GM12878 (cell line): ENCODE results near the gene ADGRL3. TPM values are rescaled to one million over a fixed set of nuclear protein-coding genes. Genes with fewer than 3 reads are reported as not detected.

Experiments
- ATAC-seq: fragments of 200-7000 bp; cut with Tn5 transposase; 3 replicates; pipeline ENCODE4 v1.9.1; 2020; ENCODE audit warnings: mild to moderate bottlenecking, moderate library complexity
- BruUV-seq: library from RNA; stranded (reverse); fragments of 400-500 nt; replicated peaks from 2 replicates; lab custom pipeline; 2021; lab: Mats Ljungman, UMichigan
- CTCF ChIA-PET: fragments of 300-600 bp; sonication (Branson Sonifier 250); formaldehyde crosslinking; extraction: SDS; loops from one replicate; lab custom pipeline; 2021; ENCODE audit warnings: inconsistent platforms; lab: Yijun Ruan, JAX
- POLR2A ChIA-PET: fragments of 350-600 bp; formaldehyde crosslinking; extraction: SDS; loops from one replicate; lab custom pipeline; 2021; ENCODE audit warnings: inconsistent platforms; lab: Charles Lee
- RAD21 ChIA-PET: fragments of 300-600 bp; sonication (Branson Sonifier 250); formaldehyde crosslinking; loops from one replicate; lab custom pipeline; 2023; ENCODE audit warnings: antibody characterized with exemption; ENCODE audit not compliant: unreplicated experiment; lab: Charles Lee
- SMC1A ChIA-PET: fragments of 300-600 bp; sonication (Branson Sonifier 250); formaldehyde crosslinking; loops from one replicate; lab custom pipeline; 2023; ENCODE audit not compliant: unreplicated experiment, uncharacterized antibody; lab: Charles Lee
- DNase-seq: peaks from one replicate; pipeline ENCODE4 v3.0.0-alpha.2; 2011; ENCODE audit warnings: low read depth, low spot score
- FAIRE-seq: peaks from 3 replicates; lab custom pipeline; 2011; peaks lifted over from hg19 to GRCh38; lab: Jason Lieb, UNC
- H2AFZ ChIP-seq: 2 replicates; pipeline ENCODE4 v1.6.0; 2011; ENCODE audit warnings: low read depth, low read length, control low read depth; ENCODE audit not compliant: control insufficient read depth
- H3K27ac ChIP-seq: 2 replicates; pipeline ENCODE4 v1.5.1; 2011; ENCODE audit warnings: control low read depth; ENCODE audit not compliant: control insufficient read depth, insufficient read depth
- H3K27me3 ChIP-seq, 2 experiments: replicated peaks in 1 of 2; 2 replicates each; pipeline versions ENCODE4 v1.6.0 to v1.6.1; 2011; ENCODE audit warnings: low read length in 1 of 2; ENCODE audit not compliant: control insufficient read depth in 2 of 2, insufficient read depth in 2 of 2
- H3K36me3 ChIP-seq, 2 experiments: 2 replicates each; pipeline ENCODE4 v1.5.1; 2011; ENCODE audit warnings: low read length in 1 of 2; ENCODE audit not compliant: control insufficient read depth in 2 of 2, insufficient read depth in 2 of 2
- H3K4me1 ChIP-seq: 2 replicates; pipeline ENCODE4 v1.6.1; 2011; ENCODE audit warnings: mild to moderate bottlenecking, low read length, moderate library complexity, mixed read lengths; ENCODE audit not compliant: control insufficient read depth, insufficient read depth
- H3K4me2 ChIP-seq: 2 replicates; pipeline ENCODE4 v1.6.0; 2011; ENCODE audit warnings: control low read depth; ENCODE audit not compliant: control insufficient read depth, insufficient read depth
- H3K4me3 ChIP-seq: fragments of 200-600 bp; sonication (generic); 2 replicates; pipeline ENCODE4 v1.5.1; 2016
- H3K79me2 ChIP-seq: 2 replicates; pipeline ENCODE4 v1.6.0; 2011; ENCODE audit warnings: low read length; ENCODE audit not compliant: control insufficient read depth, insufficient read depth
- H3K9ac ChIP-seq: 2 replicates; pipeline ENCODE4 v1.8.0; 2011; ENCODE audit warnings: low read length, control low read depth, mixed read lengths; ENCODE audit not compliant: control insufficient read depth, insufficient read depth
- H3K9me3 ChIP-seq: replicated peaks from 3 replicates; pipeline ENCODE4 v1.5.1; 2011; ENCODE audit warnings: mild to moderate bottlenecking, low read length; ENCODE audit not compliant: control insufficient read depth, insufficient read depth
- H4K20me1 ChIP-seq: 2 replicates; pipeline ENCODE4 v1.6.0; 2011; ENCODE audit not compliant: control insufficient read depth, insufficient read depth
- NFXL1 ChIP-seq: fragments of 450-650 bp; IDR thresholded peaks from 2 replicates; pipeline ENCODE4 v1.6.1; 2017; ENCODE audit warnings: antibody characterized with exemption, mild to moderate bottlenecking, borderline replicate concordance
- RAD21 ChIP-seq: IDR thresholded peaks from 2 replicates; pipeline ENCODE4 v1.6.1; 2011; ENCODE audit warnings: mild to moderate bottlenecking, low read depth, low read length, moderate library complexity; ENCODE audit not compliant: insufficient read depth
- SUZ12 ChIP-seq: fragments of 200-600 bp; sonication (generic); IDR thresholded peaks from one replicate; pipeline ENCODE4 v1.6.1; 2018; ENCODE audit warnings: antibody characterized with exemption, mild to moderate bottlenecking; ENCODE audit not compliant: unreplicated experiment
- TCF12 ChIP-seq: IDR thresholded peaks from 2 replicates; pipeline ENCODE4 v1.6.1; 2011; ENCODE audit warnings: low read depth, mild to moderate bottlenecking, low read length
- WGBS: methylation state at CpG from one replicate; pipeline ENCODE4 v1.1.6; 2016; ENCODE audit warnings: low lambda C conversion rate; ENCODE audit not compliant: insufficient replicate concordance, insufficient coverage; ENCODE audit errors: missing lambda C conversion rate; 5-methylcytosine and 5-hydroxymethylcytosine counted together
- in situ Hi-C: fragments of 300-500 bp; cut with MboI; formaldehyde crosslinking; loops from 9 replicates; pipeline ENCODE4 v1.14.3; 2018; ENCODE audit warnings: mixed read lengths
- intact Hi-C: fragments of 100-400 bp; cut with micrococcal nuclease; formaldehyde crosslinking; loops from one replicate; pipeline ENCODE4 v1.14.2; 2022; ENCODE audit not compliant: unreplicated experiment
- polyA plus RNA-seq, 11 experiments: library from polyadenylated mRNA; depleted of rRNA in 4 of 11; unstranded in 6 of 11; stranded (reverse) in 5 of 11; fragments of >200 nt; fragmentation: Nextera tagmentation in 4 of 11; fragmentation: Illumina TruSeq in 1 of 11; extraction: Ambion mirVana in 4 of 11; extraction: Trizol in 1 of 11; gene quantifications; 1 replicate in 1 of 11; 2 replicates in 10 of 11; pipeline versions ENCODE4 v1.2.1 to v1.2.3, GENCODE V29; 2011 to 2016; ENCODE audit warnings: inconsistent platforms in 2 of 11, missing spikeins in 2 of 11, low read depth in 1 of 11
- total RNA-seq, 4 experiments: library from RNA; depleted of rRNA in 3 of 4; stranded (reverse); fragments of >200 nt in 3 of 4; fragmentation: Illumina TruSeq in 1 of 4; extraction: Trizol in 1 of 4; gene quantifications; 2 replicates each; pipeline versions ENCODE4 v1.2.1 to v1.2.3, GENCODE V29; 2013 to 2021
- TF ChIP-seq, protein P1 (sequence below): fragments of 450-650 bp; IDR thresholded peaks from 2 replicates; pipeline ENCODE4 v1.6.1; 2016; ENCODE audit warnings: mild to moderate bottlenecking, moderate library complexity, borderline replicate concordance

Gene ADGRL3
- total and polyA plus RNA-seq, 10 of the 15 experiments (the other 5 are each of a cell fraction or from before 2014, with no cell fraction given), result 1.1 TPM; not detected in 9

DNA sequence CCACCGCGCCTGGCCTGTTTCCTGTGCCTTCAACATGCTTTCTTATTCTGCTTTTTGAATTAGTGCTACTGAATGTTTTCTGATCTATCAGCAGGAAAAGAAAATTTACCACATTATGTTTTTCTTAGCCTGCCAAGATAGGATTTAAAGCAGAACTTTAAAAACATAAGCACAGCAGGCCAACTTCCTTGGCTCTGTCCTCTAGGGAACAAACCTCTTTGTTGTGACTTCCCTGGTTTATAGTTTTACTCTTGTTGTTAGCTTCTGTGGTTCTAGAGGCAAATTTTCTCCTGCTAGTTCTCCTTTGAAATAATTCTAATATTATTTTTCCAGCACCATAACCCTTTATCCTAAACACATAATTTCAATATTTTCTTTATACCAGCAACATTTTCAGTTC, 605.1 kb downstream of the ADGRL3 start:
- DNase-seq, result no peak
- no peaks in the 10 kb centered on the region for H3K9me3 ChIP-seq
- POLR2A ChIA-PET, result no interaction called here
- in situ Hi-C loops, result no loop called here
- RAD21 ChIA-PET, result no interaction called here
- no peaks in the 10 kb centered on the region for H3K36me3 ChIP-seq
- intact Hi-C loops, result no loop called here
- no peak overlapping the region for H3K4me3 ChIP-seq
- H3K27ac ChIP-seq, result no peak overlapping the region
- BruUV-seq, result no TSS peak
- no peak overlapping the region for H2AFZ ChIP-seq
- CTCF ChIA-PET, result interaction anchor here (1.0 kb wide), 1 partner anchor 10 kb away, joined by 3 read pairs; no protein-coding TSS in a partner anchor
- H3K4me1 ChIP-seq, result no peaks in the 10 kb centered on the region
- no peaks in the 10 kb centered on the region for H3K27me3 ChIP-seq
- no peaks in the 10 kb centered on the region for H3K79me2 ChIP-seq
- no peak for ATAC-seq
- no peaks in the 10 kb centered on the region for H4K20me1 ChIP-seq
- no peak overlapping the region for H3K4me2 ChIP-seq
- TF ChIP-seq NFXL1, result no peak
- no peak for TF ChIP-seq SUZ12
- TF ChIP-seq TCF12, result no peak
- TF ChIP-seq RAD21, result no peak
- TF ChIP-seq, protein P1, sequence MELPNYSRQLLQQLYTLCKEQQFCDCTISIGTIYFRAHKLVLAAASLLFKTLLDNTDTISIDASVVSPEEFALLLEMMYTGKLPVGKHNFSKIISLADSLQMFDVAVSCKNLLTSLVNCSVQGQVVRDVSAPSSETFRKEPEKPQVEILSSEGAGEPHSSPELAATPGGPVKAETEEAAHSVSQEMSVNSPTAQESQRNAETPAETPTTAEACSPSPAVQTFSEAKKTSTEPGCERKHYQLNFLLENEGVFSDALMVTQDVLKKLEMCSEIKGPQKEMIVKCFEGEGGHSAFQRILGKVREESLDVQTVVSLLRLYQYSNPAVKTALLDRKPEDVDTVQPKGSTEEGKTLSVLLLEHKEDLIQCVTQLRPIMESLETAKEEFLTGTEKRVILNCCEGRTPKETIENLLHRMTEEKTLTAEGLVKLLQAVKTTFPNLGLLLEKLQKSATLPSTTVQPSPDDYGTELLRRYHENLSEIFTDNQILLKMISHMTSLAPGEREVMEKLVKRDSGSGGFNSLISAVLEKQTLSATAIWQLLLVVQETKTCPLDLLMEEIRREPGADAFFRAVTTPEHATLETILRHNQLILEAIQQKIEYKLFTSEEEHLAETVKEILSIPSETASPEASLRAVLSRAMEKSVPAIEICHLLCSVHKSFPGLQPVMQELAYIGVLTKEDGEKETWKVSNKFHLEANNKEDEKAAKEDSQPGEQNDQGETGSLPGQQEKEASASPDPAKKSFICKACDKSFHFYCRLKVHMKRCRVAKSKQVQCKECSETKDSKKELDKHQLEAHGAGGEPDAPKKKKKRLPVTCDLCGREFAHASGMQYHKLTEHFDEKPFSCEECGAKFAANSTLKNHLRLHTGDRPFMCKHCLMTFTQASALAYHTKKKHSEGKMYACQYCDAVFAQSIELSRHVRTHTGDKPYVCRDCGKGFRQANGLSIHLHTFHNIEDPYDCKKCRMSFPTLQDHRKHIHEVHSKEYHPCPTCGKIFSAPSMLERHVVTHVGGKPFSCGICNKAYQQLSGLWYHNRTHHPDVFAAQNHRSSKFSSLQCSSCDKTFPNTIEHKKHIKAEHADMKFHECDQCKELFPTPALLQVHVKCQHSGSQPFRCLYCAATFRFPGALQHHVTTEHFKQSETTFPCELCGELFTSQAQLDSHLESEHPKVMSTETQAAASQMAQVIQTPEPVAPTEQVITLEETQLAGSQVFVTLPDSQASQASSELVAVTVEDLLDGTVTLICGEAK, result no peak
- TF ChIP-seq, all 136 proteins: peak for 0
- no peak overlapping the region for H3K9ac ChIP-seq
- SMC1A ChIA-PET, result no interaction called here
- no peak for FAIRE-seq
- WGBS, result 100% methylated on average over 2 of the region's 2 CpGs
